Measurements from ENCODE around the gene SLC25A27.
"Not testable (repeated sequence)": the region's sequence is repeated elsewhere in the genome, so short reads cannot be mapped to it uniquely, and the experiment has no call there.

SLC25A27 gene, protein sequence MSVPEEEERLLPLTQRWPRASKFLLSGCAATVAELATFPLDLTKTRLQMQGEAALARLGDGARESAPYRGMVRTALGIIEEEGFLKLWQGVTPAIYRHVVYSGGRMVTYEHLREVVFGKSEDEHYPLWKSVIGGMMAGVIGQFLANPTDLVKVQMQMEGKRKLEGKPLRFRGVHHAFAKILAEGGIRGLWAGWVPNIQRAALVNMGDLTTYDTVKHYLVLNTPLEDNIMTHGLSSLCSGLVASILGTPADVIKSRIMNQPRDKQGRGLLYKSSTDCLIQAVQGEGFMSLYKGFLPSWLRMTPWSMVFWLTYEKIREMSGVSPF

DNA sequence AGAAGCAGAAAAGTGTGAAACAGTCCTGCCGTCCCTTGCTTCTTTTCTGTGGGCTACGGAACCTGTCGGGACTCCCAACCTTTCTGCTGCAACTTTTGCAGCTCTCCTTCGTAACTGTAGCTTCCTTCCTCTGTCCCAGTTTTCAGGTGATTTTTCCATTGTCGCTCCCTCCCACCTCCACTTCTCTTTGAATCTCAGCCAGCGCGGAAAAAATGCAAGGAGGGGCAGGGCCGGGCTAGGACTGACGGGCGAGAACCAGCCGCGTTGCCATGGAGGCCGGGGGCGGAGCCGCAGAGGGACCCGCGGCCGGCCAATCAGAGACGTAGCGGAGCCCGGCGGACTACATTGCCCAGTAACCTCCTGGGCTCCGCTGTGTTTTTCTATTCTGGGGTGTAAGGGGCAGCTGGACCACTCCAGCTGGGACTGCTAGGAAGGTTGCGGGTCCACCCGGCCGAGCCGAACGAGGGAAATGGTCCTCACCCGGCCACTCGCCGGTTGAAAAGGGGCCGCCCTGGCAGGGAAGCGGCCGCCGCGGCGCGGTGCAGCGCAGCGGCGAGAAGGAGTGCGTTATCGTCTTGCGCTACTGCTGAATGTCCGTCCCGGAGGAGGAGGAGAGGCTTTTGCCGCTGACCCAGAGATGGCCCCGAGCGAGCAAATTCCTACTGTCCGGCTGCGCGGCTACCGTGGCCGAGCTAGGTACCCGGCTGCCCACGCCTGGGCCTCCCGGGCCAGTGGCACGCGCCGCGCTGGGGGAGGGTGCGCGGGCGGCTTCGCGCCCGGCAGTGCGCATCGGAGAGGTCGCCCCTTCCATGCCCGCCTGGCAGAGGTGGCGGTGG is at the start of gene SLC25A27, which contains the start of gene CYP39A1:
TSS of gene SLC25A27 (plus strand) at position 373 of the 836 bp plus-strand sequence. CDS start at position 591, 218 bp downstream.
TSS of gene CYP39A1 (minus strand) at position 216 of the 836 bp plus-strand sequence. CDS start 236 bp downstream, outside the sequence.
- DNase-seq = peak; percentile 77

DNA sequence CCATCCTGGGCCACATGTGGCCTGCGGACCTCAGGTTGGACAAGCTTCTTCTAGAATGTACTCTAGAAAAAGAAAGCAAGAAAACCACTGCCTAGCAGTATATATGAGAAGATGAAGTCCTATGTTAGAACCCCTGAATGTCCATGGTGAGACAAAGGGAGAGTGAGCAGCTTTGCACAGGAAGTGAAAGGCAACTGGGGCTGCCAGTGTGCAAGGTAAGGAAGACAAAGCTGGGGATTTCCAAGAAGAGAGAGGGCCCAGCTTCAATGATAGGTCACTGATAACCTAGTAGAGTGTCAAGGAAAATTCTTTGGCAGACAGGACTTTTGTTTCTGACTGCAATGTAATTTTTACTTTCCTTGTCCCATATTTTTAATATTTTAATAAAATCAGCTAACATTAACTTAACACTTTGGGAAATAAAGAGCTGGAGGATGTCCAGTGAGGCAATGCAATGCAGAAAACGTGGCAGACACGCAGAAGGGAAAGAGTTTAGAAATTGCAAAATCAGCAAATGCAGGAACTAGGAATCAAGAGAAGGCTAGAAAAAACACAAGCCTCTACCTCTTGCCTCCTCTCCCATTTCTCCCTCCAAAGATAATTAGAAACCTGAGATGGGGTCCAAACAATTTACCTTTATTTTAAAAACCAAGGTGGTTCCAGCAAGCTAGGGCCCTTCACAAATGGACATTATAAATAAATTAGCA is 47.5 kb upstream of the SLC25A27 start:
- no peak for DNase-seq

DNA sequence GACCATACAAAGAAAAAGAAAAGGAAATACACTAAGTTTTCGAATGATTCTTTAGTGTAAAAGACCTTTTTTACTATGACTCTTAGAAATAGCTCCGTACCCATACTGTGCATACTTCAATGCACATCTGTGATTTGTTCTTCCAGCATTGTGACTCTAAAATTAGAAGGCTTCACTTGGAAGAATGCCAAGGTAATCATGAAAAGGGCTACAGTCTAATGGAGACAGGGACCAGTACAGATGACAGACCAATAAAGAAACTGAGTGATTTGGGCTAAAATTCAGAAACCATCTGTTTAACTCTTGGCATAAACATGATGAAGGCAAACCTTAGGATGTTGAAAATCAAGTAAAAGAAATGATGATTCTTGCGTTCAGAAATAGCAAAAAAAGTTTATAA is 46.4 kb upstream of the SLC25A27 start:
- DNase-seq = no peak

DNA sequence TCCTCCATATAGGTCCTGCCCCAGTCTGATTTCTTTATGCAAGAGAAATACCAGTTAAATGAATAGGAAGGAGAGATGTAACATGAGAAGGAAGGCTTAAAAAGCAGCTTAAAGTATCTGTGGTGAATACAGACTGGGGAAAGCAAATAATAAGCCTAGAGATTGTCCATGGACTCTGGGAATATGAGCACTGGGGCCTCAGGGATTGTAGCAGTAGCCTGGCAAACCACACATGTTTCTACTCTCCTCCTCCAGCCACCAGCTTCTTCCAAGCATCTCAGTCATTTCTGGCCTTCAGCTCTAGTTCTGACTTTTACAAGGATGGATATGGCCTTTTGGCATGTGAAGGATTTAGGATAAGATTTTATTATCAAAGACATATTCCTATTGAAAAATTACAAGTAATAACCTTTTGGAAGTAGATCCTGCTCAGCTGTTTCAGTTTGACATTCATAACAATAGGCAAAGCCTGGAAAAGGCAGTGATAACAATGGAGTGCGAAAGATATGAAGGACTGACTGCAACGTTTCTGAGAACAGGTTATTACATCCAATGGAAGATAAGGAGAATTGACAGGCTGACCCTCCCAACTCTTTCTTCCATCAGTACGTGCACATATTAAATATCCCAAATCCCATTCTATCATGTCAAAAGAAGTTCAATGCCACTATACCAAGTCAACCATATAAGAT is 41.8 kb upstream of the SLC25A27 start:
- DNase-seq = no peak

DNA sequence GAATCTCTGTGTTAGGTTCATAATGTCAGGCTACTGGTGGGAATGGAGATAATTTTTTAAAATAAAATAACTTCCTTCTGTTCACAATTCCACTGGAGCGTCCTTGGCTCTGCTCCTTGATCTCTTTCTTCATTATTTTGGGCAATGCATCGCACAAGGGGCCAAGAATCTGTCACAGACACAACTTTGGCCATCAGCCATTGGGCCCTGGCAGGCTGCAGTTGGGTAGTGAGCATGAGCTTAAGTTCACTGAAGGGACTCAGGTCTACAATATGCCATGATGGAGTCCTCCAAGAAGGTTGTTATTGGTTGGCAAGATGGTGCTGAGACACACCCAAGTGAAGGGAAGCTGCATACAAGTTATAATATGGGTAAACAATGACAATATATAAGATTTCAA is 40.1 kb upstream of the SLC25A27 start:
- DNase-seq = no peak

DNA sequence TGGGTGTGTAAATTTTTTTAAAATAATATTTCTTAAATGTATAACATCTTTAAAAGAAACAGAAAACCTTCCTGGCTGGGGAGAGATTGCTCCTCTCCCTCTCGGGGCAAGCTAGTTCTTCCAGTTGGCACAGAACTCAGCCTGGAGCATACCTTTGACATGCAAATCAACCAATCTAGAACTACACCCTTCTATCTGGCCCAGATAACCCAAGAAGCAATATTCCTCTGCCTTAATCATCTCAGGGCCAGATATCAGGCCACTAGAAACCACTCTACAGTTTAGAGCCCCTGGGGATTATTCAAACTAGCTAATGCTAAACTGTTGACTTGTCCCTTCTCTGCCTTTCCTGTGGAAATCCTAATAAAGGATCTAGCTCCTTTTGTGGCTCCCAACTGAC is 34.0 kb upstream of the SLC25A27 start:
- DNase-seq = no peak

DNA sequence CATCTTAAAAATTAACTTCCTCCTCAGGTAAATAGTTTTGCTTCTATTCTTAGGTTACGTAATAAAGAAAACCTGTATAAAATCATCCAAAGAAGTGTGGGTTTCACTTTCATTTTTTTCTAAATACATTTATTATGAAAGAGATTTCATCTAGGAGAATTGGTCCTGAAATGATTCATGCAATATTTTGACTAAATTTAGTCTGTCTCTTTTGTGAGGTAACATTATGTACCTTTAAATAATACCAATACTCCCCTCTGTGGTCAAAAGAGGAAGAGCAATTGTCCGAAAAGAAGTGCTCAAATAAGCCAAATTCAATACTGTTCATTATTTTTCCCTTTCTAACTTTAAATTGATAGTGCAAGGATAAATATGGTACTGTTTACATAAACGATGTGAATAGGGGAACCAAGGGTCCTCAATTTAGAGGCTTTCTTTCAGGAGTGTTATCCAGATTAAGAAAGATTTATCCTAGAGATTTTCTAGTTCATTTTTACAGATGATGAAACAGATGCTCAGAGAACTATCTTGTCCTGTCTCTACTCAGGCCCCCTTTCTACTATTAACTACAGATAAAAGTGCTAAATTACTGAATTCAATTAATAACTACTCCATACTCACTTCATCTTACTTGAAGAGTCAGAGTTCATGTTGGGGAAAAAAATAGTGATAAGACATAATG is 26.4 kb upstream of the SLC25A27 start:
- no peak for DNase-seq

DNA sequence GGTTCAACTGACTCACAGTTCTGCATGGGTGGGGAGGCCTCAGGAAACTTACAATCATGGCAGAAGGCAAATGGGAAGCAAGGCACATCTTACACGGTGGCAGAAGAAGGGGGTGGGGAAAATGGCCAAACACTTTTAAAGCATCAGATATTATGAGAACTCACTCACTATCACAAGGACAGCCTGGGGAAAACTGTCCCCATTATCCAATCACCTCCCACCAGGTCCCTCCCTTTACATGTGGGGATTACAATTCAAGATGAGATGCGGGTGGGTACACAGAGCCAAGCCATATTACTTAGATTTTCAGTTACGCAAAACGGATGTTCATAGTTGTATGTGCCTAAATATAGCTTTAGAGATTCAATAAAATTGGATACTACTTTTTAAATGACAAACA is 25.8 kb upstream of the SLC25A27 start:
- no peak for DNase-seq

DNA sequence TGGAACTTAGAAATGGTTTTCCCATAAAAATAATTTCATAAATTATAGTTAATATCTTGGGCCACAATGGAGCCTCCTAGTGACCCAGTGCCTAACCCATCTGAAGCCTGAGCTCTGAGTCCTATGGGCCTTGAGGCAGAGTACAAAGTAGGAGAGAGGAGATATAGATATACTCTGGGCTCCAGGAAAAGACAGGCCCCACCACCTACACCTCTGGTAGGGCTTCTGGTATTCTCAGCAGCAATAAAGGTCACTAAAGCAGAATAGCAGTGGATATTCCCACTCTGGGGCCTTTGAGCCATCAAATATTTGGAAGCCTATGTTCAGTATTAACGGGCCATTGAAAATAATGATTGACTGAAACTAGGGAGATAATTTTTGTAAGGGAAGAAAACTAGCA is 24.3 kb upstream of the SLC25A27 start:
- no peak for DNase-seq

DNA sequence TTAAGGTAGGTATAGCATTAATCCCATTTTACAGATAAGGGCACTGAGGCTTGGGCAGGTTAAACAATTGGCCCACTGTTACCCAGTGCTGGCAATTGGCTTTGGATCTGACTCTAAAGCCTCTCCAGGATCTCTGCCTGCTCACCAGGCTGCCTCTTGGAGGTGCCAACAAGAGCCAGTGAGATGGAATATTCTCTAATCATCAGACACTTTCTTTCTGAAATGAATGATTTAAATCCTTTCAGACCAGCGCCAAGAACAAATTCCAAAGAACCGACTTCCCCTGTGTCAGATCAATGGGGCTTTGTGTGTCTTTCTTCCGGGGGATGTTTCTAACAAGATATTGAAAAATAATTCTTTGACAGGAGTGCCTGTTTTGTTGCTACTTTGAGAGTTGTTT is 23.8 kb upstream of the SLC25A27 start:
- DNase-seq = no peak

DNA sequence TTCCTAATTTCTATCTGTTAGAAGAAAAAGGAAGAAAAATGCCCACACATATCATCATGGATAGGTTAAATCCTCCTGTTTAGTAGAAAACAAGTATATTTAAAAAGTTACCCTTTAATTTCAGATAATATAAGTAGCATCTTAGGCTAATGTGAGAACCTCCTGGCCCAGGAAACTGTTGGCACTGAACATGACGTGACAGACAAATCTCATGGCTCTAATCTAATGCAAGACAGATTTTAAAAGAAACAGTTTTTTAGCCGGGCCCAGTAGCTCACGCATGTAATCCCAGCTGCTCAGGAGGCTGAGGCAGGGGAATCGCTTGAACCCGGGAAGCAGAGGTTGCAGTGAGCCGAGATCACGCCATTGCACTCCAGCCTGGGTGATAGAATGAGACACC is 23.1 kb upstream of the SLC25A27 start:
- no peak for DNase-seq

DNA sequence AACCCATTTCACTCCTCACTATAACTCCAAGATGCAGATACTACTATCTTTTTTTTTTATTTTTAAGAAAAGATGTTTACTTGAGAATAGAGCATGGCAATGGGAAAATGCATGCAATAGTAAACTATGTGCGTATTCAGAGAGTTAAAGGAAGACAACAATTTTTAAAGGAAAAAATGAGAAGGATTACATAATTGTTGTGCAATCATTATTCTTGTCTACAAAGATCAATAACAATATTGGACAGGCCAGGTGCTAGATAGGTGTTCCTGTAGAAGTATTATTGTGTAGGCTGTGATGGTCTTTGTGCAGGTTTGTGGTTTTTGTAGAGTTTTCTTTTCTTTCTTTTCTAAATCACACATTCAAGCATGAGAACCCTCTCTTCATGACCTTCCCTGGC is 20.7 kb upstream of the SLC25A27 start:
- DNase-seq = no peak

DNA sequence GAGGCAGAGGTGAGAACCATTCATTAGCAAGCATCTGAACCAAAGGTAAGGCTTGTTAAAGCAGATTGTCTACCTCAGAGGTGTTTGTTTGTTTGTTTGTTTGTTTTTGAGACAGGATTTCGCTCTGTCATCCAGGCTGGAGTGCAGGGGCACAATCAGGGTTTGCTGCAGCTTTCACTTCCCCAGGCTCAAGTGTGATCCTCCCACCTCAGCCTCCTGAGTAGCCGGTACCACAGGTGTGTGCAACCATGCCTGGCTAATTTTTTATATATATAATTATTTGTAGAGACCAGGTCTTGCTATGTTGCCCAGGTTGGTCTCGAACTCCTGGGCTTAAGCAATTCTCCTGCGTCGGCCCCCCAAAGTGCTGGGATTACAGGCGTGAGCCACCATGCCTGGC is 17.3 kb upstream of the SLC25A27 start:
- DNase-seq = no peak

DNA sequence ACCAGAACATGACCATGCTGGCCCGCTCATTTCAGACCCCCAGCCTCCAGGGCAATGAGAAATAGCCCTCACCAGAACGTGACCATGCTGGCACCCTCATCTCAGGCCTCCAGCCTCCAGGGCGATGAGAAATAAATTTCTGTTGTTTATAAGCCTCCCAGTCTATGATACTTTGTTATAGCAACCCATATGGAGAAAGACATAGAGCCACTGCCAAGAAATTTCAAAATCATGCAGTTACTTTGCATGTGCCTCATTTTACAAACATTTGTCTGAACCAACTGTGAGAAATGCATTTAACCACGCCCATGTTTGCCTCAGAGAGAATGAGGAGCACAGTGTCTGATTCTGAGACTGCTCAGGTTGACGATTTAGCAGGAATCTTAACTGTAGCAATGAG is 15.6 kb upstream of the SLC25A27 start:
- DNase-seq = no peak

DNA sequence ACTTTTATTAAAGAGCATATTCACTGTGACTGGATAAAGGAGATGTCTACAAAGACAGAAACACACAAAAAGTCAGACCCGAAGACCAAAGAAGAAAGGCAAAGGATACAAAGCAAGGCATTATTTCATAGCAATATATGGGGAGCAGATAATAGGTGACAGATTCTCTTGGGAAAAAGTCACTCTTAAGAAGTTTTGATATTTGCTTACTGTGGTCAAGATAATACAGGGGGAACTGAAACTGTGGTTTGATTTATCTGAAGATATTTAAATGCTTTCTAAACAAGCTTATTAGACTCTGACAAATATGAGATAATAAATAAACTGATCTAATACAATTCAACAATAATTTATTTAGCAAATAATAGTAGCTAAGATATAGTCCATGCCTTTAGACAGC is 14.8 kb upstream of the SLC25A27 start:
- DNase-seq = no peak

DNA sequence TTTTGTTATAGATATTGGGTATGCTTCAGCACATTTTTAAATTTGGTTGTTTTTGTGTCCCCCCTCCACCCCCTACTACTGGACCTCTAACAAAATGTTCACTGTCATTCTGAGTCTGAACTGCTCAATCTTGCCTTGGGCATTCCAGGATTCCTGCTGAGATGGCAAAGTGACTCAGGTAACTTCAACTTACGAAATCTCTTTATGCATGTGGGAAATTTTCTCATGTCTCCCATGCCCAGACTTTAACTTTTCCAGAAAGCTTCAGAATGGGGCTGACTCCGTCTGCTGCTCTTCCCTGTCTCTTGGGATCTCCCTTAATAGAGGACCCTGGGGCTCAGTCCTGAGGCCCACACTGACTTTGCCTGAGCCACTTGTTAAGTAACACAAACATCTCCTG is 14.1 kb upstream of the SLC25A27 start:
- DNase-seq = no peak

DNA sequence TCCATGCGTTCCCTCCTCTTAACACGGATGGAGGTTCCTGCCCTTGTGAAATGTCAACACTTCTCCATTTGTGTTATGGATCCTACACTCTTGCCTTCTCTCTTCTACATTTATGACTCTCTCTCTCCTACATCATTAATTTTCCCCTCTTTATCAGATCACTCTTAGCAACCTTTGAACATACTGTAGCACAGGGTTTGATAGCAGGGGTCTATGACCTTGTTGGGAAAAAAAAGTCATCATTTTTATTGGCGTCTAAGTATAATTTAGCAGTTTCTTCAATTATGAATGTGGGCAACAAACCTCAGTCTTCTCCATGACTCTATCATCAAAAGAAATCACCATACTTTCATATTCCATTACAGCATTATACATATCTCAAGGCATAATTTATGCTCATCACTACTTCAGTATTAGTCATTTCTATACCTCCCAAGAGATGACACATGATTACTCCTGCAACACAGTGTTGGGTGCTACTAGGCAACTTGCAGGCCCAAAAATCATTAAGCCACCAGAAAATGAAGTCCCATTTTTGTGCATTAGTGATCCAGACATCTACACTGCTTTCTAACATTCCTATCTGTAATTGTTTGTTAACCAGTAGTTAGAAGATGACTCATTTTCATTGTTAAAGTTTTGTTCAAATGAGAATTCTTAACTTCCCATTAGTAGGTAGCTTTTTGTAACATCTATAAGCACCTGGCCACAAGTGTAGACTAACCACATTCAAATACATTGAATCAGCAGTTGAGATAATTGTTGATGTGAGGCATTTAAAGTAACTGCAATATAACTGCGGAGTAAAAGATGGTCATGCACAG is 9.6 kb upstream of the SLC25A27 start:
- DNase-seq = no peak

DNA sequence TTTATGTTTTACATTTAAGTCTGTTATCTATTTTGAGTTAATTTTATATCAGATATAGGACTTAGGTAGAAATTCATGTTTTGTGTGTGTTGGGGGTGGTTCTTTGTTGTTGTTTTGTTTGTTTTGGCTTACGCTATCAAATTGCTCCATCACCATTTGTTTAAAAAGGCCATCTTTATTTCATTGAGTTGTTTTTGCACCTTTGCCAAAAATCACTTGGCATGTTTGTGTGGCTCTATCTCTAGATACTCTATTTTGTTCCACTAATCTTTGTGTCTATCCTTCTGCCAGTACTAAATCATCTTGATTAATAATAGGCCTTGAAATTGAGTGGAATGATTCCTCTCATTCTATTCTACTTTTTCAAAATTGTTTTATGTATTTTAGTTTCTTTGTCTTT is 7.5 kb upstream of the SLC25A27 start:
- DNase-seq = no peak

DNA sequence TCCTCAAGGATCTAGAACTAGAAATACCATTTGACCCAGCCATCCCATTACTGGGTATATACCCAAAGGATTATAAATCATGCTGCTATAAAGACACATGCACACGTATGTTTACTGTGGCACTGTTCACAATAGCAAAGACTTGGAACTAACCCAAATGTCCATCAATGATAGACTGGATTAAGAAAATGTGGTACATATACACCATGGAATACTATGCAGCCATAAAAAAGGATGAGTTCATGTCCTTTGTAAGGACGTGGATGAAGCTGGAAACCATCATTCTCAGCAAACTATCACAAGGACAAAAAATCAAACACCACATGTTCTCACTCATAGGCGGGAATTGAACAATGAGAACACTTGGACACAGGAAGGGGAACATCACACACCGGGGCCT is 4.7 kb upstream of the SLC25A27 start:
- not testable (repeated sequence) for DNase-seq

DNA sequence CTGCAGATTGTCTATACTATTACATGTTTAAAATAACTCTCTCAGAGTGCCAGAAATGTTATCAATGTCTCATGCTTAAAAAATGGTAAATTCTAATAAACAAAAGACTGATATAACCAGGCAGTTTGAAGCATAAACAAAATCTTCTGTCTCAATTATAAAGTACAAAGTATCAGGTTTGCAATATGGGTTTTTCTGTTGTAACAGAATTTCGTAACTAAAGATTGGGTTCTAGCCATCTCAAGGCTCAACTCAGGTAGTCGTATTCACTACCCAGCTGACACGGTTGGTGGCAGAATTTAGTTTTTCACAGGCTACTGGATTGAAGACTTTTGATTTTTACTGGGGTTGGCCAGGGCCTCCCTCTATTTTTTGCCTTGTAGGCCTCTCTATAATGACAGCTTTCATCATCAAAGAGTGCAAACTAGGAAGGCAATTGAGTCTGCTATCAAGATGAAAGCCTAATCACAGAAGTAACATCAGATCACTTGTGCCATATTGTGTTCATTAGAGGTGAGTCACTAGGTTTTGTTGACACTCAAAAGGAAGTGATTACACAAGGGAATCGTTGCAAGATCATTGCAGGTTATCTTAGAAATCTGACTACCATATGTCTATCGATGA is 3.8 kb upstream of the SLC25A27 start:
- DNase-seq = no peak

DNA sequence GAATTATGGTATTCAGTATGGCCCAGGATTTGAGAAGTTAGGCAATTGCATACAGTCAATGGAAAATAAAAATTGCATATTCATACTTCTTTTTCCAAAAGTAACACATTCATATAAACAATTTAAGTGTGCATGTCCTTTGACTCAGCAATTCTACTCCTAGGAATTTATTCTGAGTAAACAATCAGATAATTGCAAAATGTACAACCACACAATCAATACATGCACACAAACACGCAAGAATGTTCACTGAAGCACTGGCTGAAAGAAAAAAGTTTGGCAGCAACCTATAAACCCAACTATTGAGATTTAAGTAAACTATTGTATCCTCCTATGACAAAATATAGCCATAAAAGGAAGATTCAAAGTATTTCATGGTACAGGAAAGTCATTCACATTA is 1.8 kb upstream of the SLC25A27 start:
- no peak for DNase-seq
